PC-3 (cell line): ENCODE results near the gene FLYWCH1. TPM values are rescaled to one million over a fixed set of nuclear protein-coding genes. Genes with fewer than 3 reads are reported as not detected.
A peak's percentile ranks its signal among the peaks of the same experiment; 100 is the strongest.

Source experiments
- ATAC-seq: fragments of 200-7000 bp; cut with Tn5 transposase; 2 replicates; pipeline ENCODE4 v1.9.1; 2020; ENCODE audit warnings: mild to moderate bottlenecking, moderate library complexity
- BruUV-seq: library from RNA; stranded (reverse); fragments of 400-500 nt; replicated peaks from 2 replicates; lab custom pipeline; 2021; lab: Mats Ljungman, UMichigan
- CTCF ChIA-PET: fragments of 300-600 bp; sonication (Branson Sonifier 250); formaldehyde crosslinking; loops from one replicate; lab custom pipeline; 2022; ENCODE audit warnings: antibody characterized with exemption; lab: Charles Lee
- POLR2A ChIA-PET: fragments of 300-600 bp; sonication (Branson Sonifier 250); formaldehyde crosslinking; loops from one replicate; lab custom pipeline; 2022; ENCODE audit warnings: antibody characterized with exemption; ENCODE audit not compliant: unreplicated experiment; lab: Charles Lee
- DNase-seq: peaks from one replicate; pipeline ENCODE4 v3.0.0-alpha.2; 2015
- H2AFZ ChIP-seq: fragments of 300-600 bp; sonication (generic); 2 replicates; pipeline ENCODE4 v1.6.0; 2016; ENCODE audit warnings: antibody characterized with exemption, low read length
- H3F3A ChIP-seq: fragments of 300-600 bp; sonication (generic); one replicate; pipeline ENCODE4 v1.6.0; 2017; ENCODE audit warnings: antibody characterized with exemption, low read length, control low read depth, mild to moderate bottlenecking; ENCODE audit not compliant: unreplicated experiment
- H3K27ac ChIP-seq: fragments of 300-600 bp; sonication (generic); 2 replicates; pipeline ENCODE4 v1.5.1; 2016; ENCODE audit warnings: mild to moderate bottlenecking, low read length
- H3K27me3 ChIP-seq: fragments of 300-600 bp; sonication (generic); 2 replicates; pipeline ENCODE4 v1.6.1; 2016; ENCODE audit warnings: low read length, mixed read lengths
- H3K36me3 ChIP-seq: fragments of 300-600 bp; sonication (generic); 2 replicates; pipeline ENCODE4 v1.6.1; 2016; ENCODE audit warnings: low read depth, mixed run types, low read length, mixed read lengths
- H3K4me1 ChIP-seq: fragments of 300-600 bp; sonication (generic); 2 replicates; pipeline ENCODE4 v1.5.1; 2016; ENCODE audit warnings: low read length; ENCODE audit not compliant: insufficient read depth
- H3K4me2 ChIP-seq: fragments of 300-600 bp; sonication (generic); 2 replicates; pipeline ENCODE4 v1.6.0; 2016; ENCODE audit warnings: low read length
- H3K4me3 ChIP-seq: fragments of 300-600 bp; sonication (generic); 2 replicates; pipeline ENCODE4 v1.5.1; 2016; ENCODE audit warnings: mild to moderate bottlenecking, low read length, mixed read lengths
- H3K79me2 ChIP-seq: fragments of 300-600 bp; sonication (generic); 2 replicates; pipeline ENCODE4 v1.6.1; 2017; ENCODE audit warnings: low read length, mixed read lengths
- H3K9ac ChIP-seq: fragments of 300-600 bp; sonication (generic); 2 replicates; pipeline ENCODE4 v1.6.0; 2016; ENCODE audit warnings: mild to moderate bottlenecking, low read length
- H3K9me2 ChIP-seq: fragments of 300-600 bp; sonication (generic); replicated peaks from 2 replicates; pipeline ENCODE4 v1.6.1; 2016; ENCODE audit warnings: mixed run types, low read length, mixed read lengths
- H3K9me3 ChIP-seq: fragments of 300-600 bp; sonication (generic); 2 replicates; pipeline ENCODE4 v1.6.1; 2016; ENCODE audit warnings: low read length, mixed read lengths
- H4K20me1 ChIP-seq: fragments of 300-600 bp; sonication (generic); 2 replicates; pipeline ENCODE4 v1.6.1; 2016; ENCODE audit warnings: low read length, mixed read lengths
- EZH2 ChIP-seq: fragments of 300-600 bp; sonication (generic); IDR thresholded peaks from one replicate; pipeline ENCODE4 v1.6.1; 2017; ENCODE audit warnings: antibody characterized with exemption, mild to moderate bottlenecking, low read length; ENCODE audit not compliant: unreplicated experiment
- EZH2phosphoT487 ChIP-seq: fragments of 300-600 bp; sonication (generic); IDR thresholded peaks from 2 replicates; pipeline ENCODE4 v1.6.1; 2018; ENCODE audit warnings: mild to moderate bottlenecking, antibody characterized with exemption, low read length, borderline replicate concordance
- intact Hi-C: fragments of 100-400 bp; cut with micrococcal nuclease; formaldehyde crosslinking; loops from 2 replicates; pipeline ENCODE4 v1.9.0; 2023
- total RNA-seq: library from RNA; depleted of rRNA; stranded (reverse); fragments of >200 nt; gene quantifications from 2 replicates; pipeline ENCODE4 v1.2.3, GENCODE V29; 2014
- TF ChIP-seq, protein P1 (sequence below): fragments of 300-600 bp; sonication (generic); conservative IDR thresholded peaks from 2 replicates; pipeline ENCODE4 v1.5.1; 2017; ENCODE audit warnings: antibody characterized with exemption, low read depth, mild to moderate bottlenecking, low read length

The FLYWCH1 gene
- total RNA-seq, 1 experiment from 2014 or later, result 41.4 TPM

DNA sequence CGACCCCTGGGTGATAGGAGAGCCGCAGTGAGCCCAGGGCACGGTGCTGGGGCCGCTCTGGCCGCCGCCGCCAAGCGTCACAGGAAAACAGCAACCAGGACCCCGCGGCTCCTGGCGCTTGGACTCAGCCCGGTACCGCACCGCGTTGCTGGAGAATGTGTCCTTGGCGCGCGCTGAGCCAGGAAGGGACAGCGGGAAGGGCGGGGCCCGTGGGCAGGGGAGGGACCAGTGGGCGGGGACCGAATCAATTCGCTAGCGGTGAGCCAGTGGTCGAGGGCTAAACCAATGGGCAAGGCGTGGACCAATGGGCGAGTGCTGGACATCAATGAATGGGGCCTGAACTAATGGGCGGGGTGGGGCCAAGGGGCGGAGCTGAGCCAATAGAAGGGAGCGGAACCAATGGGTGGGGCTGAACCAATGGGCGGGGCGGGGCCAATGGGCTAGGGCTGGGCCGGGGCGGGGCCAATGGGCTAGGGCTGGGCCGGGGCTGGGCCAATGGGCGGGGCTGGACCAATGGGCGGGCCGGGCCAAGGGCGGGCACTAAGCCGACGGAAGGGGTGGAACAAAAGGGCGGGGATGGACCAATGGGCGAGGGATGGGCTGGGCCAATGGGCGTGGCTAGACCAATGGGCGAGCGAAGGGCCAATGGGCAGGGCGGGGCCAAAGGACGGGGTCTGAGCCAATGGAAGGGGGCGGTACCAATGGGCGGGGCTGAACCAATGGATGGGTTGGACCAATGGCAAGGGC is 6.3 kb upstream of the FLYWCH1 start:
- BruUV-seq, result no TSS peak
- peak overlapping the region; percentile 100 for H3K4me2 ChIP-seq
- peak; percentile 74 for ATAC-seq

DNA sequence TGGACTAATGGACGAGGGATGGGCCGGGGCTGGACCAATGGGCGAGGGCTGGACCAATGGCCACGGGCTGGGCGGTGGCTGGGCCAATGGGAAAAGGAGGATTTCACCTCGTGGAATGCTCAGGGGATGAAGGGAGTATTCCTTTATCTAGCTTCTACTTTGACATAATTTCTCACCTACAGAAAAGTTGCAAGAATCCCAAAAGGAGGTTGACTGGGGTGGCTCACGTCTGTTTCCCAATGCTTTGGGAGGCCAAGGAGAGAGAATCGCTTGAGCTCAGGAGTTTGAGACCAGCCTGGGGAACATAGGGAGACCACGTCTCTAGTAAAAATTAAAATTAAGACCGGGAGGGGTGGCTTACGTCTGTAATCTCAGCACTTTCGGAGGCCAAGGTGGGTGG is 5.7 kb upstream of the FLYWCH1 start:
- peak; percentile 76 for ATAC-seq

More for the DNA sequence above, 6.3 kb upstream of the FLYWCH1 start:
- no peaks in the 10 kb centered on the region for H3K79me2 ChIP-seq
- POLR2A ChIA-PET, result interaction anchor here (0.6 kb wide), 1 partner anchor 69 kb away, joined by 3 read pairs; no protein-coding TSS in a partner anchor
- no peaks in the 10 kb centered on the region for H3F3A ChIP-seq
- H3K4me3 ChIP-seq, result peak overlapping the region; percentile 87
- H2AFZ ChIP-seq, result no peak overlapping the region
- H3K9ac ChIP-seq, result peak overlapping the region; percentile 88
- no peaks in the 10 kb centered on the region for H3K36me3 ChIP-seq
- no peak for TF ChIP-seq EZH2
- no peak for TF ChIP-seq EZH2phosphoT487
- TF ChIP-seq, protein P1, sequence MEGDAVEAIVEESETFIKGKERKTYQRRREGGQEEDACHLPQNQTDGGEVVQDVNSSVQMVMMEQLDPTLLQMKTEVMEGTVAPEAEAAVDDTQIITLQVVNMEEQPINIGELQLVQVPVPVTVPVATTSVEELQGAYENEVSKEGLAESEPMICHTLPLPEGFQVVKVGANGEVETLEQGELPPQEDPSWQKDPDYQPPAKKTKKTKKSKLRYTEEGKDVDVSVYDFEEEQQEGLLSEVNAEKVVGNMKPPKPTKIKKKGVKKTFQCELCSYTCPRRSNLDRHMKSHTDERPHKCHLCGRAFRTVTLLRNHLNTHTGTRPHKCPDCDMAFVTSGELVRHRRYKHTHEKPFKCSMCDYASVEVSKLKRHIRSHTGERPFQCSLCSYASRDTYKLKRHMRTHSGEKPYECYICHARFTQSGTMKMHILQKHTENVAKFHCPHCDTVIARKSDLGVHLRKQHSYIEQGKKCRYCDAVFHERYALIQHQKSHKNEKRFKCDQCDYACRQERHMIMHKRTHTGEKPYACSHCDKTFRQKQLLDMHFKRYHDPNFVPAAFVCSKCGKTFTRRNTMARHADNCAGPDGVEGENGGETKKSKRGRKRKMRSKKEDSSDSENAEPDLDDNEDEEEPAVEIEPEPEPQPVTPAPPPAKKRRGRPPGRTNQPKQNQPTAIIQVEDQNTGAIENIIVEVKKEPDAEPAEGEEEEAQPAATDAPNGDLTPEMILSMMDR, result no peak
- no peaks in the 10 kb centered on the region for H3K9me3 ChIP-seq
- peak; percentile 97 for DNase-seq
- peaks cover 12% of the 10 kb centered on the region for H3K4me1 ChIP-seq
- H3K27me3 ChIP-seq, result no peaks in the 10 kb centered on the region
- H4K20me1 ChIP-seq, result no peaks in the 10 kb centered on the region
- CTCF ChIA-PET, result interaction anchor here (0.6 kb wide), 3 partner anchors 14 to 67 kb away, joined by 3 to 4 read pairs (median 3); no protein-coding TSS in a partner anchor
- H3K27ac ChIP-seq, result peak overlapping the region; percentile 43
- intact Hi-C loops, result loop anchor here (1.0 to 10.0 kb wide), 3 partner anchors 14 to 59 kb away; partner anchors contain the start of genes FLYWCH2, KREMEN2 and PAQR4
- H3K9me2 ChIP-seq, result no peaks in the 10 kb centered on the region

More for the DNA sequence above, 5.7 kb upstream of the FLYWCH1 start:
- H4K20me1 ChIP-seq, result no peaks in the 10 kb centered on the region
- H3K27me3 ChIP-seq, result no peaks in the 10 kb centered on the region
- intact Hi-C loops, result loop anchor here (1.0 to 10.0 kb wide), 3 partner anchors 13 to 59 kb away; partner anchors contain the start of genes FLYWCH2, KREMEN2 and PAQR4
- no peaks in the 10 kb centered on the region for H3K36me3 ChIP-seq
- DNase-seq, result no peak
- H3K4me3 ChIP-seq, result no peak overlapping the region
- no peaks in the 10 kb centered on the region for H3K79me2 ChIP-seq
- H3K4me1 ChIP-seq, result peaks cover 17% of the 10 kb centered on the region
- H3K27ac ChIP-seq, result no peak overlapping the region
- TF ChIP-seq EZH2 (no peak), EZH2phosphoT487 (no peak)
- TF ChIP-seq, protein P1, result no peak
- H3F3A ChIP-seq, result no peaks in the 10 kb centered on the region
- H3K4me2 ChIP-seq, result peak overlapping the region; percentile 73
- no peaks in the 10 kb centered on the region for H3K9me2 ChIP-seq
- no TSS peak for BruUV-seq
- POLR2A ChIA-PET, result interaction anchor here (0.6 kb wide), 1 partner anchor 70 kb away, joined by 3 read pairs; no protein-coding TSS in a partner anchor
- CTCF ChIA-PET, result interaction anchor here (0.6 kb wide), 2 partner anchors 13 to 21 kb away, joined by 3 read pairs; no protein-coding TSS in a partner anchor
- H2AFZ ChIP-seq, result no peak overlapping the region
- H3K9ac ChIP-seq, result no peak overlapping the region
- no peaks in the 10 kb centered on the region for H3K9me3 ChIP-seq
